OCI-LY1 (cell line): Measurements from ENCODE around the gene BCL2.

ENCODE experiments used
- EZH2 ChIP-seq: fragments of 200-600 bp; sonication (generic), shearing (Covaris generic); IDR thresholded peaks from 2 replicates; pipeline ENCODE4 v1.8.0; 2017; ENCODE audit warnings: borderline replicate concordance, mixed run types, mild to moderate bottlenecking, antibody characterized with exemption, low read length, moderate library complexity, mixed read lengths
- TF ChIP-seq, protein P1 (sequence below): fragments of 200-600 bp; sonication (generic), shearing (Covaris generic); IDR thresholded peaks from 2 replicates; pipeline ENCODE4 v1.5.1; 2017; ENCODE audit warnings: mild to moderate bottlenecking, antibody characterized with exemption, low read length, moderate library complexity, mixed read lengths

DNA sequence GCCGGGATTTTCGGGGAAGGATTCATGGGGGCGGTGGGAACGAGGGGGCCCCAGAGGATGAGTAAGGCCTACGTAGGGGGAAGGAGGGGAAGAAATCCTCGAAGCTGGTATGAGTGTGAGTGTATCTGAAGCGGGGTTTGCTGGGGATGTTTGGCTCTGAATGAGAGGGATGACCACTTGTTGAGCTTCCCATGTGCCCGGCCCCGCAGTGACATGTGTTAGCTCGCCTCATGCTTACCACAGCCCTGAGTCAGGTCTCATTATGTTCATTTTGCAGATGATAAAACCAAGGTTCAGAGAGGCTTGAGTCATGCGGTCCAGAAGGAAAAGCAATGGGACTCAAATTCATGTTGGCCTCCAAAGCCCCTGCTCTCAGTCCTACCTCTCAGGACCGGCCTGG is 214.7 kb downstream of the BCL2 start:
- TF ChIP-seq EZH2 = no peak
- TF ChIP-seq, protein P1, sequence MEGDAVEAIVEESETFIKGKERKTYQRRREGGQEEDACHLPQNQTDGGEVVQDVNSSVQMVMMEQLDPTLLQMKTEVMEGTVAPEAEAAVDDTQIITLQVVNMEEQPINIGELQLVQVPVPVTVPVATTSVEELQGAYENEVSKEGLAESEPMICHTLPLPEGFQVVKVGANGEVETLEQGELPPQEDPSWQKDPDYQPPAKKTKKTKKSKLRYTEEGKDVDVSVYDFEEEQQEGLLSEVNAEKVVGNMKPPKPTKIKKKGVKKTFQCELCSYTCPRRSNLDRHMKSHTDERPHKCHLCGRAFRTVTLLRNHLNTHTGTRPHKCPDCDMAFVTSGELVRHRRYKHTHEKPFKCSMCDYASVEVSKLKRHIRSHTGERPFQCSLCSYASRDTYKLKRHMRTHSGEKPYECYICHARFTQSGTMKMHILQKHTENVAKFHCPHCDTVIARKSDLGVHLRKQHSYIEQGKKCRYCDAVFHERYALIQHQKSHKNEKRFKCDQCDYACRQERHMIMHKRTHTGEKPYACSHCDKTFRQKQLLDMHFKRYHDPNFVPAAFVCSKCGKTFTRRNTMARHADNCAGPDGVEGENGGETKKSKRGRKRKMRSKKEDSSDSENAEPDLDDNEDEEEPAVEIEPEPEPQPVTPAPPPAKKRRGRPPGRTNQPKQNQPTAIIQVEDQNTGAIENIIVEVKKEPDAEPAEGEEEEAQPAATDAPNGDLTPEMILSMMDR = no peak
